HL-60 (cell line): Measurements from ENCODE around the gene GH1.

Source experiments
- DNase-seq, 2 experiments: peaks; one replicate each; pipeline ENCODE4 v3.0.0-alpha.2; 2010 to 2020; ENCODE audit warnings: low read depth in 1 of 2, low spot score in 1 of 2
- H3K27ac ChIP-seq: fragments of 250-450 bp; sonication (Bioruptor Pico); replicated peaks from 2 replicates; pipeline ENCODE4 v1.5.1; 2020; ENCODE audit warnings: mild to moderate bottlenecking, moderate library complexity
- H3K27me3 ChIP-seq: fragments of 250-450 bp; sonication (Bioruptor Pico); 2 replicates; pipeline ENCODE4 v1.5.1; 2021; ENCODE audit warnings: mild to moderate bottlenecking, moderate library complexity; ENCODE audit not compliant: insufficient read depth, poor library complexity, severe bottlenecking
- H3K4me3 ChIP-seq: replicated peaks from 2 replicates; pipeline ENCODE4 v1.5.1; 2011; ENCODE audit warnings: mild to moderate bottlenecking, control low read depth, low read length; ENCODE audit not compliant: insufficient read depth
- CTCF ChIP-seq: IDR thresholded peaks from one replicate; pipeline ENCODE4 v1.5.1; 2011; ENCODE audit warnings: low read length, control low read depth, inconsistent platforms; ENCODE audit not compliant: insufficient read depth
- GABPA ChIP-seq: IDR thresholded peaks from 2 replicates; pipeline ENCODE4 v1.6.1; 2012; ENCODE audit warnings: low read depth
- POLR2AphosphoS5 ChIP-seq: IDR thresholded peaks from 2 replicates; pipeline ENCODE4 v1.6.1; 2012; ENCODE audit warnings: low read depth
- REST ChIP-seq: IDR thresholded peaks from 2 replicates; pipeline ENCODE4 v1.6.1; 2012; ENCODE audit warnings: low read depth; ENCODE audit not compliant: insufficient replicate concordance
- SPI1 ChIP-seq: IDR thresholded peaks from 2 replicates; pipeline ENCODE4 v1.6.1; 2012; ENCODE audit warnings: low read depth, mild to moderate bottlenecking, borderline replicate concordance

The GH1 gene

GRCh38 chr17:63955232-63955631 is 36.6 kb upstream of the GH1 start:
- H3K27me3 ChIP-seq, result no peaks in the 10 kb centered on the region
- TF ChIP-seq GABPA (no peak), SPI1 (no peak), CTCF (no peak), POLR2AphosphoS5 (no peak), REST (no peak)
- H3K4me3 ChIP-seq, result no peak overlapping the region
- no peak for DNase-seq
- no peak overlapping the region for H3K27ac ChIP-seq

- no peaks in the 10 kb centered on the region for H3K27me3 ChIP-seq
- H3K27ac ChIP-seq, result no peak overlapping the region
- no peak overlapping the region for H3K4me3 ChIP-seq
- TF ChIP-seq GABPA, result no peak
- TF ChIP-seq REST, result no peak
- TF ChIP-seq SPI1, result peak; percentile 78; the same call in 1 of the 2 replicates
- peak; percentile 41 to 56 for DNase-seq
These were observed 35.9 kb upstream of the GH1 start for GRCh38 chr17:63954402-63955063.

GRCh38 chr17:63950940-63951907 is 32.6 kb upstream of the GH1 start:
- Histone ChIP-seq H3K27ac (no peak overlapping the region), H3K27me3 (no peaks in the 10 kb centered on the region), H3K4me3 (no peak overlapping the region)
- TF ChIP-seq REST (no peak), GABPA (no peak), POLR2AphosphoS5 (no peak), SPI1 (no peak), CTCF (no peak)
- DNase-seq, result peak in 1 of 2 experiments; percentile 4
